GM21576 (cell line): ENCODE measurements around the gene TSPAN9.

Experiments used
- ATAC-seq: cut with Tn5 transposase; IDR thresholded peaks from one replicate; pipeline ENCODE4 v1.9.1; 2021; ENCODE audit warnings: mild to moderate bottlenecking, moderate library complexity; ENCODE audit not compliant: unreplicated experiment

The TSPAN9 gene

GRCh38 chr12:3284405-3284804, 207.2 kb downstream of the TSPAN9 start:
- ATAC-seq: no peak

GRCh38 chr12:3285570-3285969, 208.4 kb downstream of the TSPAN9 start:
- no peak for ATAC-seq

- no peak for ATAC-seq
Measured at GRCh38 chr12:3288690-3289089, 211.5 kb downstream of the TSPAN9 start.

- no peak for ATAC-seq
Measured at GRCh38 chr12:3289702-3290101, 212.5 kb downstream of the TSPAN9 start.

- ATAC-seq: no peak
Measured at GRCh38 chr12:3291939-3292338, 214.8 kb downstream of the TSPAN9 start.

- ATAC-seq: no peak
Measured at GRCh38 chr12:3292677-3293412, 215.7 kb downstream of the TSPAN9 start.

- no peak for ATAC-seq
Measured at GRCh38 chr12:3293446-3294161, 216.4 kb downstream of the TSPAN9 start.

GRCh38 chr12:3294481-3294911, 217.3 kb downstream of the TSPAN9 start:
- ATAC-seq: no peak

GRCh38 chr12:3295225-3295624, 218.0 kb downstream of the TSPAN9 start:
- no peak for ATAC-seq

GRCh38 chr12:3295646-3296408, 218.6 kb downstream of the TSPAN9 start:
- ATAC-seq: no peak

GRCh38 chr12:3296409-3296701, 219.2 kb downstream of the TSPAN9 start:
- no peak for ATAC-seq

GRCh38 chr12:3298603-3299002, 221.4 kb downstream of the TSPAN9 start:
- no peak for ATAC-seq

GRCh38 chr12:3299929-3300832, 223.0 kb downstream of the TSPAN9 start:
- peak; percentile 63 for ATAC-seq

GRCh38 chr12:3300833-3301401, 223.7 kb downstream of the TSPAN9 start:
- no peak for ATAC-seq

- no peak for ATAC-seq
Measured at GRCh38 chr12:3302401-3303041, 225.3 kb downstream of the TSPAN9 start.

GRCh38 chr12:3303410-3304136, 226.4 kb downstream of the TSPAN9 start:
- no peak for ATAC-seq

GRCh38 chr12:3304436-3305165, 227.4 kb downstream of the TSPAN9 start:
- ATAC-seq: no peak

- ATAC-seq: no peak
Measured at GRCh38 chr12:3305464-3305863, 228.3 kb downstream of the TSPAN9 start.
